ENCODE results near the gene ANKRD29.
"Not testable (repeated sequence)": the region's sequence is repeated elsewhere in the genome, so short reads cannot be mapped to it uniquely, and the experiment has no call there.

Gene ANKRD29

DNA sequence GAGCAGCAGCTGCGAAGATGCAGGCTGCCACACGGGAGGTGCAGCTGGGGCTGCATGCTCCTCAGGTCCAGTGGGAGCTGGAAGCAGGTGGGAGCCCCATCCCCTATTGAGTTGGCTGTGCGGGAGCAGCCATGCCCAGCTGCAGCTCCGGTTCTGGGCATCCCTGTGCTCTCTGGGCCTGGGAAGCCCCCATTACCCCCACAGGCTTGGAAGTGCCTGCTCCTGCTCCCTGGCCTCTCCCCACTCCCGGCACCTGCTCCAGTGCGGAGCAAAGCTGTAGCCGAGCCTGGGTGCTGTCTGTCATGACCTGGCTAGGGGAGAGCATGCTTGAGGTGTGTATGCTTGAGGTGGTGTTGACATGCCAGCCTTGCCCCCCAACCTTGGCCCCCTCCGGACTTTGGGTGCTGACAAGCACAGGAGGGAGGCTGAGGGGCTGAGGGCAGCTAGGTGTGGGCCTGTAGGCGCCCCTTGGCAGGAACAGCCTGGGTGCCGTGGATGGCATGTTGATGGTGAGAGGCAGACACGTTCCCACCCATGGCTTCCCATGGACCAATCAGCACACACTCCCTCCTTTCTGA, 21.5 kb downstream of the ANKRD29 start:
- TF ChIP-seq, protein P1, sequence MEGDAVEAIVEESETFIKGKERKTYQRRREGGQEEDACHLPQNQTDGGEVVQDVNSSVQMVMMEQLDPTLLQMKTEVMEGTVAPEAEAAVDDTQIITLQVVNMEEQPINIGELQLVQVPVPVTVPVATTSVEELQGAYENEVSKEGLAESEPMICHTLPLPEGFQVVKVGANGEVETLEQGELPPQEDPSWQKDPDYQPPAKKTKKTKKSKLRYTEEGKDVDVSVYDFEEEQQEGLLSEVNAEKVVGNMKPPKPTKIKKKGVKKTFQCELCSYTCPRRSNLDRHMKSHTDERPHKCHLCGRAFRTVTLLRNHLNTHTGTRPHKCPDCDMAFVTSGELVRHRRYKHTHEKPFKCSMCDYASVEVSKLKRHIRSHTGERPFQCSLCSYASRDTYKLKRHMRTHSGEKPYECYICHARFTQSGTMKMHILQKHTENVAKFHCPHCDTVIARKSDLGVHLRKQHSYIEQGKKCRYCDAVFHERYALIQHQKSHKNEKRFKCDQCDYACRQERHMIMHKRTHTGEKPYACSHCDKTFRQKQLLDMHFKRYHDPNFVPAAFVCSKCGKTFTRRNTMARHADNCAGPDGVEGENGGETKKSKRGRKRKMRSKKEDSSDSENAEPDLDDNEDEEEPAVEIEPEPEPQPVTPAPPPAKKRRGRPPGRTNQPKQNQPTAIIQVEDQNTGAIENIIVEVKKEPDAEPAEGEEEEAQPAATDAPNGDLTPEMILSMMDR (IDR thresholded peaks at IDR 0.05; ENCODE audit: extremely low read depth, insufficient read depth, missing control alignments), result no peak
- in situ Hi-C loops (cut with MboI; ENCODE audit: low pct_unique_long_range_greater_than_20kb, low sequenced_read_pairs, unreplicated experiment), result loop anchor here (25.0 kb wide), 1 partner anchor 171 kb away; no protein-coding TSS in a partner anchor

GRCh38 chr18:23640052-23640451, 22.7 kb downstream of the ANKRD29 start:
- no peak for DNase-seq (ENCODE audit: low spot score)
- TF ChIP-seq, protein P1 (IDR thresholded peaks at IDR 0.05; ENCODE audit: extremely low read depth, insufficient read depth, missing control alignments), result no peak
- in situ Hi-C loops (cut with MboI; ENCODE audit: low pct_unique_long_range_greater_than_20kb, low sequenced_read_pairs, unreplicated experiment), result loop anchor here (25.0 kb wide), 1 partner anchor 172 kb away; no protein-coding TSS in a partner anchor

More for the DNA sequence above, 21.5 kb downstream of the ANKRD29 start:
- DNase-seq (ENCODE audit: low spot score), result no peak

DNA sequence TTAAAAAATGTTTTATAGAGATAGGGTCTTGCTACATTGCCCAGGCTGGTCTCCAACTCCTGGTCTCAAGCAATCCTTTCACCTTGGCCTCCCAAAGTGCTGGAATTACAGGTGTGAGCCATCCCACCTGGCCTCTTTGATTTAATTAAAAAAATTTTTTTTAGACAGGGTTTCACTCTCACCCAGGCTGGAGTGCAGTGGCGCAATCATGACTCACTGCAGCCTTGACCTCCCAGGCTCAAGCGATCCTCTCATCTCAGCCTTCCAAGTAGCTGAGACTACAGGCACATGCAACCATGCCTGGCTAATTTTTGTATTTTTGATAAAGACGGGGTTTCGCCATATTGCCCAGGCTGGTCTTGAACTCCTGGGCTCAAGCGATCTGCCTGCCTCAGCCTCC, 26.3 kb downstream of the ANKRD29 start:
- DNase-seq (ENCODE audit: low spot score), result not testable (repeated sequence)
- in situ Hi-C loops (cut with MboI; ENCODE audit: low pct_unique_long_range_greater_than_20kb, low sequenced_read_pairs, unreplicated experiment), result loop anchor here (25.0 kb wide), 1 partner anchor 176 kb away; no protein-coding TSS in a partner anchor

- in situ Hi-C loops (cut with MboI; ENCODE audit: low pct_unique_long_range_greater_than_20kb, low sequenced_read_pairs, unreplicated experiment), result loop anchor here (25.0 kb wide), 1 partner anchor 176 kb away; no protein-coding TSS in a partner anchor
- TF ChIP-seq, protein P1 (IDR thresholded peaks at IDR 0.05; ENCODE audit: extremely low read depth, insufficient read depth, missing control alignments), result no peak
- DNase-seq (ENCODE audit: low spot score), result no peak
Measured at GRCh38 chr18:23636071-23636399, 26.7 kb downstream of the ANKRD29 start.

DNA sequence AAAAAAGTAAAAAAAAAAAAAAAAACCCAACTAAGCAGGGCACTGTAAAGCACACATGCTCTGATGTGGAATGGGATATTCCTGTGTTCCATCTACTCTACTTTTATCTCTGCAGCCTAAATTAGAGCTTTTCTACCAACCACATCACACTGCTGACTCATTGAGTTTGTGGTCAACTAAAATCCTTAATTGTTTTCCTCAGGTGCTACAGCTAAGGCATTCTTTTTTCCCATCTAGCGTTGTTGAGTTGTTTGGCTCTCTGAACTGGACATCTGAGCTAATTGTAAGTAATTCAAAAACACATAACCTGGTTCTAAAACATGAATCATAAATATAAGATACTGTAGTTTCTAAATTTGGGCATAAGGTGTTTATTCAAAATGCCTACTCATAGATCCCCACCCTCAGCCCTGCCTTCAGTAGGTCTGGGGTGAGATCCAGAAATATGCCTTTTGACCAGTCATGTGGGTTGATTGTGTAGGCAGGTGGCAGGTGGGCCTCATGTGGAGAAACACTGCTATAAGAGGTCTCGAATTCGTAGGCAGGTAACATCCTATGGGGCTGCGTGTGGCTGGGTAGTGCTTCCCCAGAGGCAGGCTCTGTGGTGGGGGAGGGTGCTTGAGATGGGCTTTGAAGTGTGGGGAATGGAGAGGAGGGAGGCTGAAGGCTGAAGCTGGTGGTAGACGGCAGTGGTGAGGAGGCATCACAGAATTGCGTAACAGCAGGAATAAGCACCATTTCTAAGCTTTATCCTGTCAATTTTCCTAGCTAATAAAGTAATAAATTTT, 27.2 kb downstream of the ANKRD29 start:
- TF ChIP-seq, protein P1 (IDR thresholded peaks at IDR 0.05; ENCODE audit: extremely low read depth, insufficient read depth, missing control alignments), result no peak
- in situ Hi-C loops (cut with MboI; ENCODE audit: low pct_unique_long_range_greater_than_20kb, low sequenced_read_pairs, unreplicated experiment), result loop anchor here (25.0 kb wide), 1 partner anchor 177 kb away; no protein-coding TSS in a partner anchor
- DNase-seq (ENCODE audit: low spot score), result no peak

DNA sequence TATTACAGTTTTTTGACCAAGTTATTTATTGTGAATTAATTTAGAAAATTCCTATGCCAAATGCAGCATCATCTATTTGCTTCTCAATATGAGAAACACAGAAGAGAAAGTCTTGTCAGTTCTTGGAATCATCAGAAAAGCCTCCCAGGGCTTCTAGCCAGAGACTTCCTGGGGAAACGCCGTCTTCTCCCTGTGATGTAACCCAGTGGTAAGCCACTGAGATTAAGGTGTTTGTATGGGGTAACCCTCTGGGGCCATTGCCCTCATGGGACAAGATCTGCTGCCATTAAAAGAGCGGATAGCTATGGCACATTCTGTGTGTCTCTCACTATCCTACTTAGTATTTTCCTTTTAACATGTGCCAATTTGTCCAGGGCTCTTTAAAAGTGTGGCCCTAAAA, 28.0 kb downstream of the ANKRD29 start:
- DNase-seq (ENCODE audit: low spot score), result no peak
- TF ChIP-seq, protein P1 (IDR thresholded peaks at IDR 0.05; ENCODE audit: extremely low read depth, insufficient read depth, missing control alignments), result no peak
- in situ Hi-C loops (cut with MboI; ENCODE audit: low pct_unique_long_range_greater_than_20kb, low sequenced_read_pairs, unreplicated experiment), result loop anchor here (25.0 kb wide), 1 partner anchor 178 kb away; no protein-coding TSS in a partner anchor

GRCh38 chr18:23632615-23633014, 30.1 kb downstream of the ANKRD29 start:
- TF ChIP-seq, protein P1 (IDR thresholded peaks at IDR 0.05; ENCODE audit: extremely low read depth, insufficient read depth, missing control alignments), result no peak
- no peak for DNase-seq (ENCODE audit: low spot score)
- in situ Hi-C loops (cut with MboI; ENCODE audit: low pct_unique_long_range_greater_than_20kb, low sequenced_read_pairs, unreplicated experiment), result loop anchor here (25.0 kb wide), 1 partner anchor 180 kb away; no protein-coding TSS in a partner anchor

All from GM13977 (cell line).